Osteocyte (in vitro differentiated cells): ENCODE results near the gene HSD17B12. TPM values are rescaled to one million over a fixed set of nuclear protein-coding genes. Genes with fewer than 3 reads are reported as not detected.

Experiments used
- DNase-seq: peaks from one replicate; pipeline ENCODE4 v3.0.0; 2021; ENCODE audit warnings: mixed read lengths; ENCODE audit not compliant: unreplicated experiment; ENCODE audit errors: extremely low spot score
- H3K27ac Mint-ChIP-seq: one replicate; pipeline ENCODE4 v1.8.0; 2021; ENCODE audit warnings: mild to moderate bottlenecking, mixed read lengths; ENCODE audit not compliant: unreplicated experiment
- H3K27me3 Mint-ChIP-seq: one replicate; pipeline ENCODE4 v1.8.0; 2021; ENCODE audit warnings: mixed read lengths; ENCODE audit not compliant: unreplicated experiment
- H3K36me3 Mint-ChIP-seq: one replicate; pipeline ENCODE4 v1.8.0; 2021; ENCODE audit warnings: mixed read lengths; ENCODE audit not compliant: unreplicated experiment
- H3K4me1 Mint-ChIP-seq: one replicate; pipeline ENCODE4 v1.8.0; 2021; ENCODE audit warnings: mixed read lengths; ENCODE audit not compliant: unreplicated experiment
- H3K4me3 Mint-ChIP-seq: one replicate; pipeline ENCODE4 v1.8.0; 2021; ENCODE audit warnings: mild to moderate bottlenecking, moderate library complexity, mixed read lengths; ENCODE audit not compliant: unreplicated experiment
- H3K9me3 Mint-ChIP-seq: one replicate; pipeline ENCODE4 v1.8.0; 2021; ENCODE audit warnings: mixed read lengths; ENCODE audit not compliant: unreplicated experiment
- CTCF ChIP-seq: fragments of 200-600 bp; sonication (generic); IDR thresholded peaks from 2 replicates; pipeline ENCODE4 v1.5.0; 2021; ENCODE audit warnings: antibody characterized with exemption, mild to moderate bottlenecking, moderate library complexity
- total RNA-seq: library from RNA; stranded (reverse); gene quantifications from 2 replicates; pipeline ENCODE4 v1.2.1, GENCODE V29; 2021

Gene HSD17B12
- total RNA-seq, 1 donor from 2014 or later: 81.6 TPM

- peak; percentile 96 for DNase-seq
- peak within 1 kb of the TSS; percentile 83 for H3K27ac Mint-ChIP-seq
- peaks cover 14% of the 10 kb centered on the region for H3K36me3 Mint-ChIP-seq
- peaks cover 4% of the 10 kb centered on the region for H3K9me3 Mint-ChIP-seq
- no peak for TF ChIP-seq CTCF
- H3K4me1 Mint-ChIP-seq: peaks cover 21% of the 10 kb centered on the region
- H3K4me3 Mint-ChIP-seq: peak within 1 kb of the TSS; percentile 94
- H3K27me3 Mint-ChIP-seq: peaks cover 24% of the 10 kb centered on the region
These were observed 200.2 kb downstream of the HSD17B12 start, which contains the start of gene ALKBH3 for GRCh38 chr11:43880640-43881159. Gene ALKBH3 (plus strand): TSS chr11:43880831. CDS start chr11:43882653, 1,822 bp downstream.

GRCh38 chr11:43892851-43893250 lies 212.3 kb downstream of the HSD17B12 start:
- TF ChIP-seq CTCF: no peak
- Mint-ChIP-seq H3K9me3 (no peaks in the 10 kb centered on the region), H3K4me1 (no peaks in the 10 kb centered on the region), H3K27ac (no peak overlapping the region), H3K27me3 (no peaks in the 10 kb centered on the region), H3K4me3 (no peak overlapping the region), H3K36me3 (peaks cover 60% of the 10 kb centered on the region)
- no peak for DNase-seq

GRCh38 chr11:43894546-43894945 lies 214.0 kb downstream of the HSD17B12 start:
- no peak overlapping the region for H3K27ac Mint-ChIP-seq
- no peak for DNase-seq
- no peaks in the 10 kb centered on the region for H3K9me3 Mint-ChIP-seq
- TF ChIP-seq CTCF: no peak
- H3K27me3 Mint-ChIP-seq: no peaks in the 10 kb centered on the region
- no peak overlapping the region for H3K4me3 Mint-ChIP-seq
- peaks cover 76% of the 10 kb centered on the region for H3K36me3 Mint-ChIP-seq
- H3K4me1 Mint-ChIP-seq: no peaks in the 10 kb centered on the region

GRCh38 chr11:43895601-43896000 lies 215.1 kb downstream of the HSD17B12 start:
- Mint-ChIP-seq H3K27me3 (no peaks in the 10 kb centered on the region), H3K4me1 (no peaks in the 10 kb centered on the region), H3K27ac (no peak overlapping the region), H3K9me3 (no peaks in the 10 kb centered on the region), H3K36me3 (peaks cover 74% of the 10 kb centered on the region), H3K4me3 (no peak overlapping the region)
- DNase-seq: no peak
- no peak for TF ChIP-seq CTCF

- Mint-ChIP-seq H3K4me1 (no peaks in the 10 kb centered on the region), H3K27me3 (no peaks in the 10 kb centered on the region), H3K27ac (no peak overlapping the region), H3K36me3 (peaks cover 67% of the 10 kb centered on the region), H3K4me3 (no peak overlapping the region), H3K9me3 (no peaks in the 10 kb centered on the region)
- no peak for TF ChIP-seq CTCF
- no peak for DNase-seq
These were observed 218.0 kb downstream of the HSD17B12 start for GRCh38 chr11:43898574-43898973.
